IMR-90 (cell line): ENCODE measurements around the gene ATXN1. TPM values are rescaled to one million over a fixed set of nuclear protein-coding genes. Genes with fewer than 3 reads are reported as not detected.

Experiments used
- ATAC-seq: fragments of 200-7000 bp; cut with Tn5 transposase; 2 replicates; pipeline ENCODE4 v1.9.1; 2020; ENCODE audit warnings: low read depth, mild to moderate bottlenecking, moderate library complexity
- BruUV-seq: library from RNA; stranded (reverse); fragments of 400-500 nt; replicated peaks from 2 replicates; lab custom pipeline; 2021; lab: Mats Ljungman, UMichigan
- CTCF ChIA-PET: fragments of 300-600 bp; formaldehyde crosslinking; extraction: SDS; loops from one replicate; lab custom pipeline; 2021; ENCODE audit warnings: antibody characterized with exemption; lab: Yijun Ruan, JAX
- POLR2A ChIA-PET: fragments of 300-600 bp; sonication (Branson Sonifier 250); formaldehyde crosslinking; loops from one replicate; lab custom pipeline; 2022; ENCODE audit warnings: antibody characterized with exemption; ENCODE audit not compliant: unreplicated experiment; lab: Charles Lee
- DNase-seq: peaks from one replicate; pipeline ENCODE4 v3.0.0; 2013
- H2AFZ ChIP-seq: replicated peaks from 2 replicates; pipeline ENCODE3; 2013; ENCODE audit warnings: low read length, mild to moderate bottlenecking; ENCODE audit not compliant: poor library complexity
- H2AK5ac ChIP-seq: 2 replicates; pipeline ENCODE4 v1.6.1; 2013; ENCODE audit warnings: low read depth, low read length, inconsistent platforms
- H2AK9ac ChIP-seq: replicated peaks from 2 replicates; pipeline ENCODE3; 2013; ENCODE audit warnings: mild to moderate bottlenecking, low read depth, low read length, moderate library complexity; ENCODE audit not compliant: poor library complexity
- H2BK120ac ChIP-seq: 2 replicates; pipeline ENCODE4 v1.6.1; 2013; ENCODE audit warnings: low read depth, low read length, inconsistent platforms
- H2BK15ac ChIP-seq: 3 replicates; pipeline ENCODE4 v1.6.1; 2013; ENCODE audit warnings: low read depth, low read length, inconsistent platforms
- H2BK20ac ChIP-seq: 2 replicates; pipeline ENCODE4 v1.6.1; 2013; ENCODE audit warnings: low read depth, mild to moderate bottlenecking, inconsistent platforms, low read length, moderate library complexity
- H2BK5ac ChIP-seq: 2 replicates; pipeline ENCODE4 v1.6.1; 2013; ENCODE audit warnings: mild to moderate bottlenecking, low read depth, low read length, inconsistent platforms; ENCODE audit not compliant: poor library complexity, severe bottlenecking
- H3K14ac ChIP-seq: replicated peaks from 2 replicates; pipeline ENCODE4 v1.6.1; 2013; ENCODE audit warnings: low read depth, low read length, inconsistent platforms
- H3K18ac ChIP-seq: 2 replicates; pipeline ENCODE4 v1.6.1; 2013; ENCODE audit warnings: low read depth, low read length, control low read depth
- H3K23ac ChIP-seq: 2 replicates; pipeline ENCODE4 v1.6.1; 2013; ENCODE audit warnings: low read depth, low read length, inconsistent platforms
- H3K27ac ChIP-seq: 2 replicates; pipeline ENCODE4 v1.5.1; 2013; ENCODE audit warnings: mild to moderate bottlenecking, control low read depth, low read length; ENCODE audit not compliant: insufficient read depth
- H3K27me3 ChIP-seq: 2 replicates; pipeline ENCODE4 v1.6.1; 2013; ENCODE audit warnings: low read length; ENCODE audit not compliant: control insufficient read depth, insufficient read depth
- H3K36me3 ChIP-seq: 2 replicates; pipeline ENCODE4 v1.6.1; 2013; ENCODE audit warnings: low read length, mixed read lengths; ENCODE audit not compliant: control insufficient read depth, insufficient read depth
- H3K4ac ChIP-seq: 2 replicates; pipeline ENCODE4 v1.6.1; 2013; ENCODE audit warnings: low read depth, low read length, inconsistent platforms
- H3K4me1 ChIP-seq: 2 replicates; pipeline ENCODE4 v1.6.1; 2013; ENCODE audit warnings: low read length, mixed read lengths; ENCODE audit not compliant: control insufficient read depth, insufficient read depth
- H3K4me2 ChIP-seq: 2 replicates; pipeline ENCODE4 v1.6.1; 2013; ENCODE audit warnings: low read depth, mild to moderate bottlenecking, control low read depth, low read length, moderate library complexity
- H3K4me3 ChIP-seq: 2 replicates; pipeline ENCODE4 v1.5.1; 2013; ENCODE audit warnings: low read depth, mild to moderate bottlenecking, control low read depth, low read length, moderate library complexity; ENCODE audit not compliant: insufficient read depth
- H3K56ac ChIP-seq: 2 replicates; pipeline ENCODE4 v1.6.1; 2013; ENCODE audit warnings: low read length, inconsistent platforms; ENCODE audit not compliant: insufficient read depth; ENCODE audit errors: extremely low read depth
- H3K79me1 ChIP-seq, 2 experiments: 2 replicates each; pipeline ENCODE4 v1.6.1; 2013; ENCODE audit warnings: low read length in 2 of 2, inconsistent platforms in 1 of 2, low read depth in 1 of 2
- H3K9ac ChIP-seq: 2 replicates; pipeline ENCODE4 v1.6.1; 2013; ENCODE audit warnings: low read depth, low read length, control low read depth
- H3K9me1 ChIP-seq: 2 replicates; pipeline ENCODE4 v1.6.1; 2013; ENCODE audit warnings: low read length, inconsistent platforms; ENCODE audit not compliant: insufficient read depth
- H3K9me3 ChIP-seq: 2 replicates; pipeline ENCODE4 v1.6.1; 2013; ENCODE audit warnings: low read length; ENCODE audit not compliant: control insufficient read depth, insufficient read depth
- H4K20me1 ChIP-seq: 2 replicates; pipeline ENCODE4 v1.6.1; 2013; ENCODE audit warnings: low read length, inconsistent platforms; ENCODE audit not compliant: insufficient read depth
- H4K5ac ChIP-seq: 2 replicates; pipeline ENCODE4 v1.6.1; 2013; ENCODE audit warnings: mild to moderate bottlenecking, low read depth, low read length, control low read depth
- H4K8ac ChIP-seq, 2 experiments: 2 replicates each; pipeline ENCODE4 v1.6.1; 2013; ENCODE audit warnings: low read depth in 2 of 2, low read length in 2 of 2, control low read depth in 1 of 2, inconsistent platforms in 1 of 2
- H4K91ac ChIP-seq: 2 replicates; pipeline ENCODE4 v1.6.1; 2013; ENCODE audit warnings: low read depth, low read length, inconsistent platforms; ENCODE audit not compliant: insufficient read depth
- CEBPB ChIP-seq: IDR thresholded peaks from 2 replicates; pipeline ENCODE4 v1.6.1; 2012; ENCODE audit warnings: low read depth, low read length, improper control_type of control experiment
- FOS ChIP-seq: fragments of 150-350 bp; IDR thresholded peaks from 2 replicates; pipeline ENCODE4 v1.6.1; 2016; ENCODE audit warnings: low read depth, low read length
- RAD21 ChIP-seq: IDR thresholded peaks from 2 replicates; pipeline ENCODE4 v1.6.1; 2012; ENCODE audit warnings: low read length, improper control_type of control experiment
- WGBS, 2 experiments: methylation state at CpG; one replicate each; pipeline versions ENCODE4 v1.1.5 to v1.1.7; 2013; ENCODE audit warnings: missing lambda C conversion rate in 2 of 2; ENCODE audit not compliant: insufficient read length in 1 of 2; ENCODE audit errors: extremely low coverage in 2 of 2; 5-methylcytosine and 5-hydroxymethylcytosine counted together
- dilution Hi-C: fragments of 300-500 bp; cut with HindIII; formaldehyde crosslinking; loops from one replicate; pipeline ENCODE4 v1.14.3; 2018; ENCODE audit warnings: low sequenced_read_pairs; ENCODE audit not compliant: unreplicated experiment
- in situ Hi-C: fragments of 300-500 bp; cut with MboI; formaldehyde crosslinking; loops from 3 replicates; pipeline ENCODE4 v1.14.3; 2019; ENCODE audit warnings: low sequenced_read_pairs, inconsistent platforms, mixed read lengths
- intact Hi-C: fragments of 100-400 bp; cut with micrococcal nuclease; formaldehyde crosslinking; loops from 2 replicates; pipeline ENCODE4 v1.10.0; 2022
- polyA plus RNA-seq, 3 experiments: library from polyadenylated mRNA; depleted of rRNA; stranded (reverse); fragments of >200 nt; gene quantifications; 2 replicates each; pipeline ENCODE4 v1.2.3, GENCODE V29; 2012; ENCODE audit warnings: low replicate concordance in 1 of 3
- total RNA-seq: library from RNA; depleted of rRNA; stranded (reverse); fragments of >200 nt; gene quantifications from 2 replicates; pipeline ENCODE4 v1.2.3, GENCODE V29; 2012

The ATXN1 gene
- total and polyA plus RNA-seq, 2 of the 4 experiments (the other 2 are of a cell fraction), result 7.3 to 11.1 TPM

- TF ChIP-seq CEBPB (peak; percentile 95), RAD21 (no peak), FOS (0 out of 2 replicates have a peak, but pooled peaks have one; percentile 35)
- Histone ChIP-seq H3K14ac (peak overlapping the region; percentile 73), H3K18ac (peak overlapping the region; percentile 28; the same call in 1 of the 2 replicates), H2BK15ac (peak overlapping the region; percentile 37; the same call in 1 of the 3 replicates), H4K91ac (peak overlapping the region; percentile 39), H3K27me3 (no peaks in the 10 kb centered on the region), H3K9me3 (no peaks in the 10 kb centered on the region), H3K9me1 (peaks cover 26% of the 10 kb centered on the region), H2BK20ac (peak overlapping the region; percentile 41), H3K56ac (no peak overlapping the region), H3K4me1 (peaks cover 24% of the 10 kb centered on the region), H2BK5ac (peak overlapping the region; percentile 64), H3K9ac (no peak overlapping the region), H3K4me2 (peak overlapping the region; percentile 91), H3K36me3 (no peaks in the 10 kb centered on the region), H2AK9ac (peak overlapping the region; percentile 26), H3K79me1 (peaks cover 4 to 29% of the 10 kb centered on the region in 2 experiments; a peak in 2 of 4 replicates), H3K4ac (peak overlapping the region; percentile 68), H4K8ac (peak overlapping the region in 1 of 2 experiments; percentile 87; a peak in 1 of 4 replicates), H2BK120ac (peak overlapping the region; percentile 58), H4K20me1 (peaks cover 34% of the 10 kb centered on the region), H2AK5ac (peak overlapping the region; percentile 72), H4K5ac (no peak overlapping the region), H3K23ac (peak overlapping the region; percentile 88), H3K27ac (peak overlapping the region; percentile 65), H3K4me3 (no peak overlapping the region), H2AFZ (peak overlapping the region; percentile 60)
- no TSS peak for BruUV-seq
- dilution Hi-C loops (no loop called here), intact Hi-C loops (loop anchor here (5.0 kb wide), 1 partner anchor 1942 kb away; the partner anchor contains the start of gene DEK), in situ Hi-C loops (no loop called here)
- 90% methylated on average over 4 of the region's 21 CpGs; no CpG with 5 or more reads in 1 of the 2 experiments for WGBS, 2 experiments
- DNase-seq, result peak; percentile 91
- peak; percentile 24; the same call in 1 of the 2 replicates for ATAC-seq
- ChIA-PET CTCF (interaction anchor here (0.9 kb wide), 1 partner anchor 11 kb away, joined by 3 read pairs; no protein-coding TSS in a partner anchor), POLR2A (interaction anchor here (0.5 kb wide), 1 partner anchor 10 kb away, joined by 3 read pairs; no protein-coding TSS in a partner anchor)
These were observed 440.5 kb downstream of the ATXN1 start for GRCh38 chr6:16320533-16321340.
